Measurements from ENCODE around the gene DPEP1. TPM values are rescaled to one million over a fixed set of nuclear protein-coding genes. Genes with fewer than 3 reads are reported as not detected.
"Not testable (repeated sequence)": the region's sequence is repeated elsewhere in the genome, so short reads cannot be mapped to it uniquely, and the experiment has no call there.

The DPEP1 gene
- total RNA-seq, 2 donors from 2014 or later, result 0.42 to 2.7 TPM

DNA sequence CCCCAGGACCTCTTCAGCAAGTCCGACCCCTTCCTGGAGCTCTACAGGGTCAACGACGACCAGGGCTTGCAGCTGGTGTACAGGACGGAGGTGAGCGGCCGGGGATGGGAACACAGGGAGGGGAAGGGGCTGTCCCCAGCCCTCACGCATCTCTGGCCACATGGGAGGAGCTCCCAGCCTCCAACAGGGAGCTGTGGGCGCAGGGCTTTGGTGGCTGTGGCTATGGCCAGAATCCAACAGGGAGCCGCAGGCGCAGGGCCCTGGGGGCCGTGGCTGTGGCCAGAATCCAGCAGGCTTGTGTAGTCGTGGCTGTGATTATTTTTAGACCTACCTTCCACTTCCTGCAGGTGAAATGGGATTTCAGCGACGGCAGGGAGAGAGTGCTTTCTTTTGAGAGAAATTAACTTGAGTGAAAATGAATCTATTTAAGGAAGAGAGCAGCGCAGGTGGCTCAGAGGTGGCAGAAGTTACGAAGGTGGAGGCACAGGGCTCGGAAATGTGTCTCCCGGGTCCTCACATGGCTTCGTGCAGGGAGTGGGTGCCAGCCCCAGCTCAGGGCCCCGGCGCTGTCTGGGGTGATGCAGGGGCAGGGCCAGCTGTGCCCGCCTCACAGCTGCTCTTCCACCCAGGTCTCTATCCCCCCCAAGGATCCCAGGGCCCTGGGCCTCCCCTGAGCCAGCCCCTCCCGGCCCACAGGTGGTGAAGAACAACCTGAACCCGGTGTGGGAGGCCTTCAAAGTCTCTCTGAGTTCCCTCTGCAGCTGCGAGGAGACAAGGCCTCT is 28.5 kb upstream of the DPEP1 start:
- H3K4me1 ChIP-seq, result no peaks in the 10 kb centered on the region
- intact Hi-C loops (cut with DNase I), result no loop called here
- no peak for DNase-seq

DNA sequence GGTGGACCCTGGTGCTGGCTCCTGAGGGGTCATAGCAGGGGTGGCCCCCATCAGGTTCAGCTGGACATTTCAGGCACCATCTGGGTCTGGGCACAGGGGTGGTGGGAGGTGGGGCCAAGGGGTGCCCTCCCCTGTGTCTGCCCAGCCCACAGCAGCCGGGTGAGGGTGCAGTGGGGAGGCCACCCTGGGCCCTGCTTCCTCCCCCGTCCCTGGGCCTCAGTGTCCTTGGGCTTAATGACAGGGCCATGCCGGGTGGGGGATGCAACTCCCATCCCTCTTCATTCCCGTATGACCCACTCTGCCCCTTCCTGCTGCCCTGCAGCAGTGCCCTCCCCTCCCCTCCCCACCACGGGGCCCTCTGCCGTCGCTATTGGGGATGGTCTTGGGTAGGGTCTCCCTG is 27.2 kb upstream of the DPEP1 start:
- no peak overlapping the region for H3K27ac ChIP-seq
- no peaks in the 10 kb centered on the region for H3K4me1 ChIP-seq
- TF ChIP-seq, protein P1, sequence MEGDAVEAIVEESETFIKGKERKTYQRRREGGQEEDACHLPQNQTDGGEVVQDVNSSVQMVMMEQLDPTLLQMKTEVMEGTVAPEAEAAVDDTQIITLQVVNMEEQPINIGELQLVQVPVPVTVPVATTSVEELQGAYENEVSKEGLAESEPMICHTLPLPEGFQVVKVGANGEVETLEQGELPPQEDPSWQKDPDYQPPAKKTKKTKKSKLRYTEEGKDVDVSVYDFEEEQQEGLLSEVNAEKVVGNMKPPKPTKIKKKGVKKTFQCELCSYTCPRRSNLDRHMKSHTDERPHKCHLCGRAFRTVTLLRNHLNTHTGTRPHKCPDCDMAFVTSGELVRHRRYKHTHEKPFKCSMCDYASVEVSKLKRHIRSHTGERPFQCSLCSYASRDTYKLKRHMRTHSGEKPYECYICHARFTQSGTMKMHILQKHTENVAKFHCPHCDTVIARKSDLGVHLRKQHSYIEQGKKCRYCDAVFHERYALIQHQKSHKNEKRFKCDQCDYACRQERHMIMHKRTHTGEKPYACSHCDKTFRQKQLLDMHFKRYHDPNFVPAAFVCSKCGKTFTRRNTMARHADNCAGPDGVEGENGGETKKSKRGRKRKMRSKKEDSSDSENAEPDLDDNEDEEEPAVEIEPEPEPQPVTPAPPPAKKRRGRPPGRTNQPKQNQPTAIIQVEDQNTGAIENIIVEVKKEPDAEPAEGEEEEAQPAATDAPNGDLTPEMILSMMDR (IDR thresholded peaks at IDR 0.05), result no peak
- no peaks in the 10 kb centered on the region for H3K27me3 ChIP-seq
- H3K9me3 ChIP-seq, result no peaks in the 10 kb centered on the region
- intact Hi-C loops (cut with DNase I), result no loop called here
- no peak overlapping the region for H3K9ac ChIP-seq (ENCODE audit: low read depth in 2 of 2, low read length in 2 of 2)
- DNase-seq, result no peak
- no peak overlapping the region for H3K4me3 ChIP-seq
- H3K36me3 ChIP-seq, result no peaks in the 10 kb centered on the region

More for the DNA sequence above, 28.5 kb upstream of the DPEP1 start:
- Histone ChIP-seq H3K4me3 (no peak overlapping the region), H3K9me3 (no peaks in the 10 kb centered on the region), H3K9ac (ENCODE audit: low read depth in 2 of 2, low read length in 2 of 2) (no peak overlapping the region), H3K27me3 (no peaks in the 10 kb centered on the region), H3K36me3 (no peaks in the 10 kb centered on the region), H3K27ac (no peak overlapping the region)
- TF ChIP-seq, protein P1 (IDR thresholded peaks at IDR 0.05), result no peak

DNA sequence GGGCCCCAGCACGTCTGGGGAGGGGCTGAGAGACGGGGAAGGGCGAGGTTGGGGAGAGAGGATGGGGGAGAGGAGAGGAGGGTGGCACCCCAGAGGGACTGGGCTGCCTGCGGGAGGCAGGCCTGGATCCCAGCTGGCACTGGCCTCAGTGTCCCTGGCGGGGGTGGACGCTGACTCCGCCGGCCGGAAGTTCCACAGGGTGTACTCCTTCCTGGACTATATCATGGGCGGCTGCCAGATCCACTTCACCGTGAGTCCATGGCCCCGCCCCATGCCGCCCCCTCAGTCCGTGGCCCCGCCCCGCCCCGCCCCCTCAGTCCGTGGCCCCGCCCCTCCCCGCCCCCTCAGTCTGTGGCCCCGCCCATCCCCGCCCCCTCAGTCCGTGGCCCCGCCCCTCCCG is 26.6 kb upstream of the DPEP1 start:
- Histone ChIP-seq H3K36me3 (no peaks in the 10 kb centered on the region), H3K27ac (no peak overlapping the region), H3K4me1 (no peaks in the 10 kb centered on the region), H3K27me3 (no peaks in the 10 kb centered on the region), H3K4me3 (no peak overlapping the region), H3K9me3 (no peaks in the 10 kb centered on the region), H3K9ac (ENCODE audit: low read depth in 2 of 2, low read length in 2 of 2) (peak overlapping the region; percentile 4 to 43)
- no peak for DNase-seq
- TF ChIP-seq, protein P1 (IDR thresholded peaks at IDR 0.05), result no peak
- intact Hi-C loops (cut with DNase I), result no loop called here

DNA sequence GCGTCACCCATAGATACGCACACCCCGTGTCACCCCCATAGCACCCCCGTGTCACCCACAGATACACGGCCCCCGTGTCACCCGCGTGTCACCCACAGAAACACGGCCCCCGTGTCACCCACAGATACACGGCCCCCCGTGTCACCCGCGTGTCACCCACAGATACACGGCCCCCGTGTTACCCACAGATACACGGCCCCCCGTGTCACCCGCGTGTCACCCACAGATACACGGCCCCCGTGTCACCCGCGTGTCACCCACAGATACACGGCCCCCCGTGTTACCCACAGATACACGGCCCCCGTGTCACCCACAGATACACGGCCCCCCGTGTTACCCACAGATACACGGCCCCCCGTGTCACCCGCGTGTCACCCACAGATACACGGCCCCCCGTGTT is 25.8 kb upstream of the DPEP1 start:
- intact Hi-C loops (cut with DNase I), result not testable (repeated sequence)

DNA sequence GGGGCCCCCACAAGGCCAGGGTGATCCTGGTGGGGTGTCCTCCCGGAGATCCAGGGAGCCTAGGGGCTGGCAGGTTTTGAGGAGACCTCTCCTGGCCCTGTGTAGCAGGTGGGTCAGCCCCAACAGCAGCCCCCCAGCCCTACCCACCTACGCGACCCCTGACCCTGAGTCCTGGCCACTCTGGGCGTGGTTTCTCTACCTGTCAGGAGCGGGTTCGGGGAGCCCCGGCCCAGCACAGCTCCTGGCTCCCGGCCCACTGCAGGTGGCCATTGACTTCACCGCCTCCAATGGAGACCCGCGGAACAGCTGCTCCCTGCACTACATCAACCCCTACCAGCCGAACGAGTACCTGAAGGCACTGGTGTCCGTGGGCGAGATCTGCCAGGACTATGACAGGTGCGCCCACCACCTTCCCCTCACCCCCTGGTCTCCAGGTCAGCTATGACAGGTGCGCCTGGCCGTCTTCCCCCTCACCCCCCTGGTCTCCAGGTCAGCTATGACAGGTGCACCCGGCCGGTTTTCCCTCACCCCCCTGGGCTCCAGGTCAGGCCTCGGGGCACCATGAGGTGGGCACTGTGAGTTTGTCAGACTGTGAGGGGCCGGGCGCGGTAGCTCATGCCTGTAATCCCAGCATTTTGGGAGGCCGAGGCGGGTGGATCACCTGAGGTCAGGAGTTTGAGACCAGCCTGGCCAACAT is 24.9 kb upstream of the DPEP1 start:
- Histone ChIP-seq H3K4me1 (no peaks in the 10 kb centered on the region), H3K9me3 (no peaks in the 10 kb centered on the region), H3K27ac (no peak overlapping the region), H3K27me3 (no peaks in the 10 kb centered on the region), H3K9ac (ENCODE audit: low read depth in 2 of 2, low read length in 2 of 2) (no peak overlapping the region), H3K4me3 (no peak overlapping the region), H3K36me3 (no peaks in the 10 kb centered on the region)
- TF ChIP-seq, protein P1 (IDR thresholded peaks at IDR 0.05), result no peak
- DNase-seq, result no peak
- intact Hi-C loops (cut with DNase I), result no loop called here

More for the DNA sequence above, 25.8 kb upstream of the DPEP1 start:
- not testable (repeated sequence) for H3K36me3 ChIP-seq; H3K27ac ChIP-seq; H3K9ac ChIP-seq (ENCODE audit: low read depth in 2 of 2, low read length in 2 of 2); H3K9me3 ChIP-seq; DNase-seq; H3K4me3 ChIP-seq; H3K27me3 ChIP-seq; H3K4me1 ChIP-seq
